ENCODE results near the gene PSMA6. TPM values are rescaled to one million over a fixed set of nuclear protein-coding genes. Genes with fewer than 3 reads are reported as not detected.

The PSMA6 gene
- total and polyA plus RNA-seq, 2 of the 13 experiments (the other 11 are each of a cell fraction or from before 2014, with no cell fraction given): 525 to 1,109 TPM

DNA sequence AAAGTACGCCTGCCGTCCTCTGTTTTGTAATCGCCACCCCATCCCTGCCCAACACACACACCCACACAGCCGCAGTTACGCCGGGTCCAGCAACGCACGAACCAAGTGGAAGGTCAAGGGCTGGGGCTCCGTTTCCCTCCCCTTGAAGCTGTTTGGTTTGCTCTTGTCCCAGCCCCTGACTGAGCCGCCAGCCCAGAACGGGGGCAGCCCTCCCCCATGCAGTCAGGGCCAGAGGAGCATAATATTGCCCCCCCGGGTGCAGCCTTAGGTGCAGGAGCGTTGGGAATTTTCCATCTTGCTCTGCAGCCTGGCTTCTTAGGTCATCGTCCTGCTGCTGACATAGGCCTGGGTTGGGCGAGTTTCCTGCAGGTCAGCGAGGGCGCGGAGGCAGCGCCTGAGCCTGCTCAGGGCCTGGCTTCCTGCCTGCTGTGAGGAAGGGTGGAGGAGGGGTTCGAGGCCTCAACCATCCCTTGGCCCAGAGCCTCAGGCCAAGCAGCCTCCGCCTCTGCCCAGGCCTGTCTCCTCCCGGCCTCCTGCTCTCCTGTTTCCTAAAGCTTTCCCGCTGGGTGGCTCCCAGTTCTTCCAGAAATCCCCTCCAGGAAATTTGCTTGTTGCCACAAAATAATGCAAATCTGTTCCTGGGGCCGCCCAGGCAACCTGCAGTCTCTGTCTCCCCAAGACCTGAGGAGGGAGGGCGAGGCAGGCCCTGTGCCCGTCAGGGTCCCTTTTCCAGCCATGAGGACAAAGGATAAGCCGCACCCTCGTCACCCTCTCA is 44.5 kb downstream of the PSMA6 start (continued):
- no peak for TF ChIP-seq MAFG (CRISPR knock-in tag; IDR thresholded peaks at IDR 0.05)
- TF ChIP-seq, protein P1, sequence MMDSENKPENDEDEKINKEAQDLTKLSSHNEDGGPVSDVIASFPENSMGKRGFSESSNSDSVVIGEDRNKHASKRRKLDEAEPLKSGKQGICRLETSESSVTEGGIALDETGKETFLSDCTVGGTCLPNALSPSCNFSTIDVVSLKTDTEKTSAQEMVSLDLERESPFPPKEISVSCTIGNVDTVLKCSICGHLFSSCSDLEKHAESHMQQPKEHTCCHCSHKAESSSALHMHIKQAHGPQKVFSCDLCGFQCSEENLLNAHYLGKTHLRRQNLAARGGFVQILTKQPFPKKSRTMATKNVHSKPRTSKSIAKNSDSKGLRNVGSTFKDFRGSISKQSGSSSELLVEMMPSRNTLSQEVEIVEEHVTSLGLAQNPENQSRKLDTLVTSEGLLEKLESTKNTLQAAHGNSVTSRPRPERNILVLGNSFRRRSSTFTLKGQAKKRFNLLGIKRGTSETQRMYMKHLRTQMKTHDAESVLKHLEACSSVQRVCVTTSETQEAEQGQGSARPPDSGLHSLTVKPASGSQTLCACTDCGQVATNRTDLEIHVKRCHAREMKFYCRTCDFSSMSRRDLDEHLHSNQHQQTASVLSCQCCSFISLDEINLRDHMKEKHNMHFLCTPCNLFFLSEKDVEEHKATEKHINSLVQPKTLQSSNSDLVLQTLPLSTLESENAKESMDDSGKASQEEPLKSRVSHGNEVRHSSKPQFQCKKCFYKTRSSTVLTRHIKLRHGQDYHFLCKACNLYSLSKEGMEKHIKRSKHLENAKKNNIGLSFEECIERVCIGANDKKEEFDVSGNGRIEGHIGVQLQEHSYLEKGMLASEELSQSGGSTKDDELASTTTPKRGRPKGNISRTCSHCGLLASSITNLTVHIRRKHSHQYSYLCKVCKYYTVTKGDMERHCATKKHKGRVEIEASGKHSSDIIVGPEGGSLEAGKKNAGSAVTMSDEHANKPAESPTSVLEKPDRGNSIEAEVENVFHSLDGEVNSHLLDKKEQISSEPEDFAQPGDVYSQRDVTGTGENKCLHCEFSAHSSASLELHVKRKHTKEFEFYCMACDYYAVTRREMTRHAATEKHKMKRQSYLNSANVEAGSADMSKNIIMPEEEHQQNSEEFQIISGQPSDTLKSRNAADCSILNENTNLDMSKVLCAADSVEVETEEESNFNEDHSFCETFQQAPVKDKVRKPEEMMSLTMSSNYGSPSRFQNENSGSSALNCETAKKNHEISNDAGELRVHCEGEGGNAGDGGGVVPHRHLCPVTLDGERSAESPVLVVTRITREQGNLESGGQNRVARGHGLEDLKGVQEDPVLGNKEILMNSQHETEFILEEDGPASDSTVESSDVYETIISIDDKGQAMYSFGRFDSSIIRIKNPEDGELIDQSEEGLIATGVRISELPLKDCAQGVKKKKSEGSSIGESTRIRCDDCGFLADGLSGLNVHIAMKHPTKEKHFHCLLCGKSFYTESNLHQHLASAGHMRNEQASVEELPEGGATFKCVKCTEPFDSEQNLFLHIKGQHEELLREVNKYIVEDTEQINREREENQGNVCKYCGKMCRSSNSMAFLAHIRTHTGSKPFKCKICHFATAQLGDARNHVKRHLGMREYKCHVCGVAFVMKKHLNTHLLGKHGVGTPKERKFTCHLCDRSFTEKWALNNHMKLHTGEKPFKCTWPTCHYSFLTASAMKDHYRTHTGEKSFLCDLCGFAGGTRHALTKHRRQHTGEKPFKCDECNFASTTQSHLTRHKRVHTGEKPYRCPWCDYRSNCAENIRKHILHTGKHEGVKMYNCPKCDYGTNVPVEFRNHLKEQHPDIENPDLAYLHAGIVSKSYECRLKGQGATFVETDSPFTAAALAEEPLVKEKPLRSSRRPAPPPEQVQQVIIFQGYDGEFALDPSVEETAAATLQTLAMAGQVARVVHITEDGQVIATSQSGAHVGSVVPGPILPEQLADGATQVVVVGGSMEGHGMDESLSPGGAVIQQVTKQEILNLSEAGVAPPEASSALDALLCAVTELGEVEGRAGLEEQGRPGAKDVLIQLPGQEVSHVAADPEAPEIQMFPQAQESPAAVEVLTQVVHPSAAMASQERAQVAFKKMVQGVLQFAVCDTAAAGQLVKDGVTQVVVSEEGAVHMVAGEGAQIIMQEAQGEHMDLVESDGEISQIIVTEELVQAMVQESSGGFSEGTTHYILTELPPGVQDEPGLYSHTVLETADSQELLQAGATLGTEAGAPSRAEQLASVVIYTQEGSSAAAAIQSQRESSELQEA (CRISPR knock-in tag; IDR thresholded peaks at IDR 0.05; ENCODE audit: not compliant biosample characterization): peak; percentile 77
- TF ChIP-seq, protein P2, sequence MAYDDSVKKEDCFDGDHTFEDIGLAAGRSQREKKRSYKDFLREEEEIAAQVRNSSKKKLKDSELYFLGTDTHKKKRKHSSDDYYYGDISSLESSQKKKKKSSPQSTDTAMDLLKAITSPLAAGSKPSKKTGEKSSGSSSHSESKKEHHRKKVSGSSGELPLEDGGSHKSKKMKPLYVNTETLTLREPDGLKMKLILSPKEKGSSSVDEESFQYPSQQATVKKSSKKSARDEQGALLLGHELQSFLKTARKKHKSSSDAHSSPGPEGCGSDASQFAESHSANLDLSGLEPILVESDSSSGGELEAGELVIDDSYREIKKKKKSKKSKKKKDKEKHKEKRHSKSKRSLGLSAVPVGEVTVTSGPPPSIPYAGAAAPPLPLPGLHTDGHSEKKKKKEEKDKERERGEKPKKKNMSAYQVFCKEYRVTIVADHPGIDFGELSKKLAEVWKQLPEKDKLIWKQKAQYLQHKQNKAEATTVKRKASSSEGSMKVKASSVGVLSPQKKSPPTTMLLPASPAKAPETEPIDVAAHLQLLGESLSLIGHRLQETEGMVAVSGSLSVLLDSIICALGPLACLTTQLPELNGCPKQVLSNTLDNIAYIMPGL (CRISPR knock-in tag; IDR thresholded peaks at IDR 0.05; ENCODE audit: borderline replicate concordance in 1 of 2, low read depth in 1 of 2): peak; percentile 98
- no peak for TF ChIP-seq ZNF589 (CRISPR knock-in tag; conservative IDR thresholded peaks at IDR 0.05)
- TF ChIP-seq MAFK (conservative IDR thresholded peaks at IDR 0.05 in 1 of 2, IDR thresholded peaks at IDR 0.05 in 1 of 2; ENCODE audit: low read length in 2 of 2): no peak
- TF ChIP-seq, protein P3, sequence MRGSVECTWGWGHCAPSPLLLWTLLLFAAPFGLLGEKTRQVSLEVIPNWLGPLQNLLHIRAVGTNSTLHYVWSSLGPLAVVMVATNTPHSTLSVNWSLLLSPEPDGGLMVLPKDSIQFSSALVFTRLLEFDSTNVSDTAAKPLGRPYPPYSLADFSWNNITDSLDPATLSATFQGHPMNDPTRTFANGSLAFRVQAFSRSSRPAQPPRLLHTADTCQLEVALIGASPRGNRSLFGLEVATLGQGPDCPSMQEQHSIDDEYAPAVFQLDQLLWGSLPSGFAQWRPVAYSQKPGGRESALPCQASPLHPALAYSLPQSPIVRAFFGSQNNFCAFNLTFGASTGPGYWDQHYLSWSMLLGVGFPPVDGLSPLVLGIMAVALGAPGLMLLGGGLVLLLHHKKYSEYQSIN (CRISPR knock-in tag; IDR thresholded peaks at IDR 0.05; ENCODE audit: borderline replicate concordance): no peak
- peak; percentile 100 for TF ChIP-seq TAF15 (IDR thresholded peaks at IDR 0.05; ENCODE audit: low read depth, low read length, poor library complexity, severe bottlenecking)
- TF ChIP-seq, protein P4, sequence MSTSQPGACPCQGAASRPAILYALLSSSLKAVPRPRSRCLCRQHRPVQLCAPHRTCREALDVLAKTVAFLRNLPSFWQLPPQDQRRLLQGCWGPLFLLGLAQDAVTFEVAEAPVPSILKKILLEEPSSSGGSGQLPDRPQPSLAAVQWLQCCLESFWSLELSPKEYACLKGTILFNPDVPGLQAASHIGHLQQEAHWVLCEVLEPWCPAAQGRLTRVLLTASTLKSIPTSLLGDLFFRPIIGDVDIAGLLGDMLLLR (CRISPR knock-in tag; IDR thresholded peaks at IDR 0.05): peak; percentile 87
- peak; percentile 98 for TF ChIP-seq HMG20B (CRISPR knock-in tag; conservative IDR thresholded peaks at IDR 0.05)
- TF ChIP-seq RBFOX2 (IDR thresholded peaks at IDR 0.05; ENCODE audit: low read depth, low read length): peak; percentile 88
- TF ChIP-seq ZNF556 (CRISPR knock-in tag; IDR thresholded peaks at IDR 0.05; ENCODE audit: borderline replicate concordance): peak; percentile 100
- TF ChIP-seq, protein P5, sequence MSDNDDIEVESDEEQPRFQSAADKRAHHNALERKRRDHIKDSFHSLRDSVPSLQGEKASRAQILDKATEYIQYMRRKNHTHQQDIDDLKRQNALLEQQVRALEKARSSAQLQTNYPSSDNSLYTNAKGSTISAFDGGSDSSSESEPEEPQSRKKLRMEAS (IDR thresholded peaks at IDR 0.05): no peak
- peak; percentile 71 for TF ChIP-seq ZNF33B (CRISPR knock-in tag; IDR thresholded peaks at IDR 0.05)
- TF ChIP-seq EZH2 (conservative IDR thresholded peaks at IDR 0.05; ENCODE audit: low read depth, low read length): no peak
- no peak for TF ChIP-seq HNRNPK (IDR thresholded peaks at IDR 0.05; ENCODE audit: low read depth, low read length, poor library complexity, severe bottlenecking)
- peak; percentile 94 for TF ChIP-seq HNRNPLL (IDR thresholded peaks at IDR 0.05; ENCODE audit: low read depth, low read length, poor library complexity, severe bottlenecking)
